Activated T-cell treated with anti-CD3 and anti-CD28 coated beads for 24 hours (primary cell): ENCODE results near the gene PDSS2.
"Not testable (repeated sequence)": the region's sequence is repeated elsewhere in the genome, so short reads cannot be mapped to it uniquely, and the experiment has no call there.

Experiments
- DNase-seq: peaks from one replicate; pipeline ENCODE4 v3.0.0-alpha.2; 2020; ENCODE audit warnings: low read depth

PDSS2 gene

GRCh38 chr6:107459283-107460082, at the start of gene PDSS2:
TSS of gene PDSS2 (minus strand) at chr6:107459564. CDS start at chr6:107459285, 279 bp downstream.
- peak; percentile 97 for DNase-seq

GRCh38 chr6:107506145-107506544, 46.8 kb upstream of the PDSS2 start:
- no peak for DNase-seq

- no peak for DNase-seq
Measured at GRCh38 chr6:107504270-107505026, 45.1 kb upstream of the PDSS2 start.

GRCh38 chr6:107496892-107497684, 37.7 kb upstream of the PDSS2 start:
- no peak for DNase-seq

- DNase-seq = no peak
Measured at GRCh38 chr6:107495971-107496370, 36.6 kb upstream of the PDSS2 start.

GRCh38 chr6:107495196-107495643, 35.9 kb upstream of the PDSS2 start:
- no peak for DNase-seq

GRCh38 chr6:107493158-107494057, 34.0 kb upstream of the PDSS2 start:
- no peak for DNase-seq

- DNase-seq = no peak
Measured at GRCh38 chr6:107491760-107492660, 32.6 kb upstream of the PDSS2 start.

- DNase-seq = no peak
Measured at GRCh38 chr6:107491138-107491609, 31.8 kb upstream of the PDSS2 start.

GRCh38 chr6:107490566-107491137, 31.3 kb upstream of the PDSS2 start:
- DNase-seq = no peak

GRCh38 chr6:107489636-107490565, 30.5 kb upstream of the PDSS2 start, which contains the start of gene SOBP:
TSS of gene SOBP (plus strand) at chr6:107490117. CDS start at chr6:107490617, 500 bp downstream.
- no peak for DNase-seq

- DNase-seq = no peak
Measured at GRCh38 chr6:107488875-107489635, 29.7 kb upstream of the PDSS2 start.

- no peak for DNase-seq
Measured at GRCh38 chr6:107488174-107488874, 29.0 kb upstream of the PDSS2 start.

GRCh38 chr6:107485157-107485556, 25.8 kb upstream of the PDSS2 start:
- DNase-seq = no peak

GRCh38 chr6:107479089-107479690, 19.8 kb upstream of the PDSS2 start:
- no peak for DNase-seq

GRCh38 chr6:107475826-107476225, 16.5 kb upstream of the PDSS2 start:
- not testable (repeated sequence) for DNase-seq

GRCh38 chr6:107475360-107475759, 16.0 kb upstream of the PDSS2 start:
- not testable (repeated sequence) for DNase-seq
